ENCODE data around the gene MGMT. TPM values are rescaled to one million over a fixed set of nuclear protein-coding genes. Genes with fewer than 3 reads are reported as not detected.

The MGMT gene
- total RNA-seq, 2 experiments from 2014 or later = 15.4 to 16.7 TPM

DNA sequence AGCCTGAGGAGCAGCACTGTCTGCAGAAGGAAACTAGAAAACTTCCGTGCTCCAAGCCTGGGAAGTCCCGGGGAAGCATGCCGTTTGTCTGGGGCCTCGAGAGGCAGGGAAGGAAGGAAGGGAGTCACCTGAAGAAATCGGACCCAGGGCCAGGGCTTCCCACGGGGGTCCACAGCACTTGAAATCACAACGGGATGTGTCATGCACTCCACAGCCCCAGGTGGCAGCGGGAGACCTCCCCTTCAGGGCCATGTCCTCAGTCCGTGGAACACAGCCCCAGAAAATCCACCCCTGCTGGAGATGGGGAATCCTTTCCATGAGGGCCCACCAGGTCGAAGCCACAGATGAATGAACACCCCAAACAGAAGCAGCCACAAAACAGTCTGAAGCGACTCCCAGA lies 239.5 kb downstream of the MGMT start:
- Mint-ChIP-seq H3K4me3 (no peak overlapping the region), H3K27me3 (no peaks in the 10 kb centered on the region), H3K27ac (no peak overlapping the region), H3K4me1 (no peaks in the 10 kb centered on the region), H3K36me3 (ENCODE audit: low read depth) (no peaks in the 10 kb centered on the region), H3K9me3 (no peaks in the 10 kb centered on the region)
- POLR2A ChIA-PET = no interaction called here
- no peak for DNase-seq
- CTCF ChIA-PET = no interaction called here

DNA sequence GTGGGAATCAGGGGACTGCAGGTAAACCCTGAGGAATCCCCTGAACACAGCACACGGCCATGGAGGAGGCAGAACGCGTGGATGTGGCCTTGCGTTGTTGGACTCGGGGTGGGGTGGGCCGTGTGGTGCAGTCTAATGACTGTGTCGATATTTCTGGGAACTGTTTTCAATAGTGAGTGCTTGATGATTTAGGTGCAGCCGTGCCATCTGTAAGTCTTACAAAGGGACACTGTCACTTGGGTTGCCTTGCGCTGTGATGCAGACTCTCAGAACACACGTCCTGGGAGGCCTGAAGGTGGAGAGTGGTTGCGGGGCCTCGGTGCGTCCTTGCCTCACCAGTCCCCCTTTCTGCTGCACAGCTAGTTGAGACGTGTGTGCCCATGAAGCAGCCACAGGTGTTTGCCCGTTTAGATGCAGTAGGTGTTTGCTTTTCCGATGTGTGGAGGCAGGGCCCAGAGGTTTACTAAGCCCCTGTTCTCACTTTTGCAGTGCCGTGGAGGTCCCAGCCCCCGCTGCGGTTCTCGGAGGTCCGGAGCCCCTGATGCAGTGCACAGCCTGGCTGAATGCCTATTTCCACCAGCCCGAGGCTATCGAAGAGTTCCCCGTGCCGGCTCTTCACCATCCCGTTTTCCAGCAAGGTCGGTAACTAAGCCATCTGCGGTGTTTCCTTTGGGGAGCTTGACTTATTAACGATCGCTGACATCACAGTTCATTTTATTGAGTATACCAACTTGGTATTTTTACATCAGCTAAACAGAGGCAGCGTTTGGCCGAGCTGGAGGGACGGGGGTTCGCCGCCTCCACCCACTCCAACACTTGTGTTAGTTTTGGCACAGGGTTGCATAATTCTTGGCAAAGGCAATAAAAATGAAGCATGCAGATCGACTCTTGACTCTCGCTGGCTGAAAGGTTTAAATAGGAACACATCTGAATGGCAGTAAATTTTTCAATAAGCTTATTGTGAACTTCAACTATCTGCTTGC lies 240.7 kb downstream of the MGMT start:
- POLR2A ChIA-PET = no interaction called here
- Mint-ChIP-seq H3K4me1 (no peaks in the 10 kb centered on the region), H3K9me3 (no peaks in the 10 kb centered on the region), H3K36me3 (ENCODE audit: low read depth) (no peaks in the 10 kb centered on the region), H3K27me3 (no peaks in the 10 kb centered on the region), H3K4me3 (no peak overlapping the region), H3K27ac (no peak overlapping the region)
- CTCF ChIA-PET = no interaction called here
- no peak for DNase-seq

DNA sequence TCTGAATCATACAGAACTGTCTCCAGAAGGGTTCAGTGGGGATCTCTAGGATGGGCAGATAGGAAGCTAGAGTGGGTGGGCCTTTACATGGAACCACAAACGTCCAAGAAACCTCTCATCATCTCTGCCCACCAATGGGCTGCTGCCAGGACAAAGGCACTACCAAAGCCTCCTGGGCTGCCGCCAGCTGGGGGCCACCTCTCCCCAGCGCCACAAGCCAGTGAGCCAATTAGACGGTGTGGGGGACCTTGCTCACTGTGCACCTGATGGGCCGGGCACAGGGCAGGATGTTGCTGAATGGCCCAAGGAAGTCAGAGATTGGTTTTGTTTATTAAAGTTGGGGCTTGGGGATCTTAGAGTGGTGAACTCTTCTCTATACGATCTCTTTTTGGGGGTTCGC lies 242.1 kb downstream of the MGMT start:
- ChIA-PET CTCF (no interaction called here), POLR2A (no interaction called here)
- H3K27me3 Mint-ChIP-seq = no peaks in the 10 kb centered on the region
- no peak overlapping the region for H3K27ac Mint-ChIP-seq
- H3K4me1 Mint-ChIP-seq = no peaks in the 10 kb centered on the region
- no peak overlapping the region for H3K4me3 Mint-ChIP-seq
- no peak for DNase-seq
- H3K9me3 Mint-ChIP-seq = no peaks in the 10 kb centered on the region
- H3K36me3 Mint-ChIP-seq (ENCODE audit: low read depth) = no peaks in the 10 kb centered on the region

DNA sequence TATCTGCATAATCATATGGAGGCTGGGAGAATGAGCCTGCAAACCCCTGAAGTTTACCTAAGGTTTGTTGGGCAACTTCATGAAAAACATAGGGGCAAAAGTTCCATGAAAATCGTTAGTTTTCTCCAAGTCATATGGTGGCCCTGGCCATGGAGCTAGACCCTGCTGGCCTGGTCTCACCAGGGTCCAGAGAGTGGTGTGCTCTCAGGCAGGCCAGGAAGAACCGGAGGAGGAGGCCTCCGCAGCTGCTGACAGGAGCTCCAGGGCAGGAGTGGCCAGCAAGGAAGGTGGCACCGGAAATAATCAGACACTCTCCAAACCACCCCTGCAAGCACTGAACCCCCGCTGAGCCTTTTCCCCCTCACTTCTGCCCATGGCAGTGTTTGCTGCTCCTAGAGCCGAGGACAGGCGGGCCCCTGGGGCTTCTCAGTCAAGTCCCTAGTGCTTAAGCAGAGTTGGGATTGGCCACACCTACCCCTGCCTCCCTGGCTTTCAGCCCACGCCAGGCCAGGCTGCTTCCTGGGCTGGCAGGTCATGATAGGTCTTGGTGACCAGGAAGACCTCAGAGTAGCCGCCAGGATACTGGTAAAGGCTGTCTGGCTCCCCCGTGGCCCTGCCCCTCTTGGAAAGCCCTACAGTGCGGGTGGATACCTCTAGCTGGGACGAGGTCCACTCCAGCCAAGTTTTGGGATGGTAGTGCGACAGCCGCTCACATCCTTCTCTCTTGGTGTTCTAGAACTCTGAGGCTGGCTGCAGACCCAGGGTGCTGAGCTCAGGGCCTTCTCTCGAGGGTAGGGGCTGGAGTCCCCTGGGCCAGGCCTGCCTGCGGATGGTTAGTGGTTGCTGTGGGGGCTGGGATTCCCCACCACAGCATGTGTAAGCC lies 242.8 kb downstream of the MGMT start:
- Mint-ChIP-seq H3K27ac (no peak overlapping the region), H3K4me1 (no peaks in the 10 kb centered on the region), H3K36me3 (ENCODE audit: low read depth) (no peaks in the 10 kb centered on the region), H3K27me3 (no peaks in the 10 kb centered on the region), H3K4me3 (no peak overlapping the region), H3K9me3 (no peaks in the 10 kb centered on the region)
- DNase-seq = no peak
- ChIA-PET POLR2A (no interaction called here), CTCF (no interaction called here)

DNA sequence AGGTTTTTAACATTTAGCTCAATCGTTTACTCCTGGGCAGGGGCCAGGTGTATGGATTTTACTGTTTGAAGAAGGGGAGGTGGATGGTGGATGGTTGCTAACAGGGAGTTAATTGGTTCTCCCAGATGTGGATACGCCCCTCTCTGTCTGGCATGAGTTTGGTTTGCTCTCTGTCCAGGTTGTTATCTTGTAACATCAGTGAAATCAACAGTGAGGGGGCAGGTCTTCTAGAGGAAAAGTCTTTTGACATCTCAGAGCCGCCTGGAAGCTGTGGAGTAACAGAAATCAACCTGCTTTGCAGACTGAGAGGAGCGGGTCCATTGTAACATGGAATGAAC lies 243.4 kb downstream of the MGMT start:
- H3K27me3 Mint-ChIP-seq = no peaks in the 10 kb centered on the region
- no peaks in the 10 kb centered on the region for H3K4me1 Mint-ChIP-seq
- no peak overlapping the region for H3K27ac Mint-ChIP-seq
- no peaks in the 10 kb centered on the region for H3K36me3 Mint-ChIP-seq (ENCODE audit: low read depth)
- no peak overlapping the region for H3K4me3 Mint-ChIP-seq
- ChIA-PET POLR2A (no interaction called here), CTCF (no interaction called here)
- no peaks in the 10 kb centered on the region for H3K9me3 Mint-ChIP-seq
- no peak for DNase-seq

DNA sequence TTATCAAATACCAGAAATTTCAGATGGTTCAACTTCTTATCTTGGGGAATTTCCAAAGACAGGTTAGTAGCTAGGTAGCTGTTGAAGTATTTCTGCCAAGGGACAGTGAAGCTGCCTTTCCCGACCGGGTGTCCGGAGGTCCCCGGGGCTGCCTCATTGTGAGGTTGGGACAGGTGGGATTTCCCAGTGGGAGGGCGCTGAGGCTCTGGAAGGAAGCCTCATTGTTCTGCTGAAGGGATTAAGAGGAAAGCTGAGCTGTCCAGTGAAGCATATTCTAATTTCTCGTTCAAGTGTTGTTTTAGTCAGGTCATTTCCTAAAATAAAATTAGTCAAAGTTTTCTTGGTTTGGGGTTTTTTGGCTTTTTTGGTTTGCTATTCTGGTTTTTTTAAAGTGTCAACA lies 244.2 kb downstream of the MGMT start:
- ChIA-PET CTCF (no interaction called here), POLR2A (no interaction called here)
- no peak overlapping the region for H3K27ac Mint-ChIP-seq
- DNase-seq = no peak
- H3K36me3 Mint-ChIP-seq (ENCODE audit: low read depth) = no peaks in the 10 kb centered on the region
- no peaks in the 10 kb centered on the region for H3K27me3 Mint-ChIP-seq
- no peaks in the 10 kb centered on the region for H3K9me3 Mint-ChIP-seq
- no peak overlapping the region for H3K4me3 Mint-ChIP-seq
- H3K4me1 Mint-ChIP-seq = no peaks in the 10 kb centered on the region

DNA sequence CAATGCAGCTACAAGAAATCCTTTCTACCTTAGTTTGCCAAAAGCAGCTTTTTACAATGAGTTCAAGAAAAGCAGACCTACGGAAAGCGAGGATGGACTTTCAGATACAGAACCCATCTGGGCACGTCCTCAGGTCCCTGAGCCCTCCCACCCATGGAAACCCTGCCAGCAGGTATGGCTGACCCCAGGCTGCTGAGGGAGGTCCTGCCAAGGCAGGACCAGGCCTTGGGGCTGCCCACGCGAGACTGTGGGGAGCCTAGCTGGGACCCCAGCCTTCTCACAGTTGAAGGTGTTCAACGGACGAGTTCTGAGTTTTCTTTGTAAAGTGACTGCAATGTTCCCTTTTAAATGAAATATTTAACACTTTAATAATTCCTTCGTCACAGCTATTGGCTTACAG lies 245.0 kb downstream of the MGMT start:
- POLR2A ChIA-PET = no interaction called here
- H3K4me1 Mint-ChIP-seq = no peaks in the 10 kb centered on the region
- CTCF ChIA-PET = no interaction called here
- H3K27me3 Mint-ChIP-seq = no peaks in the 10 kb centered on the region
- H3K9me3 Mint-ChIP-seq = no peaks in the 10 kb centered on the region
- no peak for DNase-seq
- no peak overlapping the region for H3K27ac Mint-ChIP-seq
- H3K4me3 Mint-ChIP-seq = no peak overlapping the region
- H3K36me3 Mint-ChIP-seq (ENCODE audit: low read depth) = no peaks in the 10 kb centered on the region

DNA sequence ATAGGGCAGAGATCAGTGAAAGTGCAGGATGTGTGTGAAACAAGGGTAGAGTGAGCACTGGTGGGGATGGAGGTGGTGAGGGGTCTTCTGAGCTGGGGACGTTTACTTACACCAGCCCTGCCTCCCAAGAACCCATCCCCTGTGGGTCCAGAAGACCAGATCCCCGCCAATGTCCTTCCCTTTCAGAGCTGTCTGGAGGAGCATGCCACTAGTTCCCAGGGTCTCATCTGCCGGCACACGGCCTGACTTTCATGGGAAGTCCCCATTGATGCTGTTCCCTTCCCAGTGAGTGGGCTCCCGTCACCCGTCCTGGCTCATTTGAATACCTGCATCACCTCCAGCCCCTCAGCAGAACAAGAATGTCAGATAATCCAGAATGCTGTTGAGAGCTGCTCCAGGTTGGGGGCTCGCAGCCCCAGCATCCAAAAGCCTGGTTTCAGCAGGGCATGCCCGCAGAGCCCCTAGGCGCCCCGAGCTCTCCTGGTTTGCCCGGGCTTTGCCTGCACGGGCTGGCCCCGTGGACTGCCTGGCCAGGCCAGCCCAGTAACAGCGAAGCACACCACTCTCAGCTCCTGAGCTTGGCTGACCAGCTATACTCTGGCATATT lies 246.7 kb downstream of the MGMT start:
- no peaks in the 10 kb centered on the region for H3K27me3 Mint-ChIP-seq
- no peak overlapping the region for H3K4me3 Mint-ChIP-seq
- peaks cover 3% of the 10 kb centered on the region for H3K9me3 Mint-ChIP-seq
- no peaks in the 10 kb centered on the region for H3K36me3 Mint-ChIP-seq (ENCODE audit: low read depth)
- no peaks in the 10 kb centered on the region for H3K4me1 Mint-ChIP-seq
- CTCF ChIA-PET = no interaction called here
- POLR2A ChIA-PET = no interaction called here
- no peak for DNase-seq
- no peak overlapping the region for H3K27ac Mint-ChIP-seq

DNA sequence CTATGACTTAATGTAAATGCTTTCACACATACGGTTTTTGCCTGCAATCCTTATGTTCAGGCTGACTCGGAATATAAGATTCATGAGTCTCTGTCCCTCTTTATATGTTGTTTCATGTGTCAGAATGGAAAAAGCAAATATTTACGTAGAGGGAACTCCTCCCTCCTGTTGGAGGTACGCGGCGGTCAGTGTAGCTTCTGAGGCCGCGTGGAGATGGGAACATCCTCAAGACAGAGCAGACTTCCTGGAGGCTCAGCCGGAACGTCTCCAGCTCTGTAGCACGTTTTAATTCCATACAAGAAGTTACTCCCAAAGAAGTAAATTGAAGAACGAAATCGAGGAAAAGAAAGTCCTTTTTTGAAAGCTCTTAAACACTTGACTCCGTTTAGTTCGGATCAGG lies 248.8 kb downstream of the MGMT start:
- CTCF ChIA-PET = no interaction called here
- Mint-ChIP-seq H3K36me3 (ENCODE audit: low read depth) (no peaks in the 10 kb centered on the region), H3K4me1 (no peaks in the 10 kb centered on the region), H3K4me3 (no peak overlapping the region), H3K9me3 (peaks cover 8% of the 10 kb centered on the region), H3K27me3 (no peaks in the 10 kb centered on the region), H3K27ac (no peak overlapping the region)
- DNase-seq = no peak
- POLR2A ChIA-PET = no interaction called here

DNA sequence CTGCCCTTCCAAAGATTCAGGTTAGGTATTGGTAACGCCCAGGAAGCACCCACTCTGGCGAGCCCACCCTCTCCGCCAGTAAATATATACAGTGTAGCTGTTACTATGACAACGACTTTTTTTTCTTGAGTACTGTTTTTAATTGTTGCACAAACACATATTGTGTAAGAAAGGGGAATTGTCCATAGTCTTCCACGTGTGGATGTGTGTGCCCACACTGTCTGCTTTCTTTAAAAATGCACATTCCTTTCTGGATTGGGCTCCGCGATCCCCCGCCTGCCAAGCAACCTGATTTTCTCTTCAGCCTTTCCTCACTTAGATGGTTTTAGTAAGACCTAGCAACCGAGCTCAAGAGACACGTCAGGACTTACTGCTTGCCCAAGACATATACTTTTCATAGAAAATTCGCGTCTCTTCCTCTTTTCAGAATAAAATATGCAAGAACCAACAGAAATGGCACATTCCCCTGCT lies 249.2 kb downstream of the MGMT start:
- no peak overlapping the region for H3K4me3 Mint-ChIP-seq
- peaks cover 10% of the 10 kb centered on the region for H3K9me3 Mint-ChIP-seq
- H3K36me3 Mint-ChIP-seq (ENCODE audit: low read depth) = no peaks in the 10 kb centered on the region
- no peak for DNase-seq
- CTCF ChIA-PET = no interaction called here
- H3K27me3 Mint-ChIP-seq = no peaks in the 10 kb centered on the region
- H3K4me1 Mint-ChIP-seq = no peaks in the 10 kb centered on the region
- POLR2A ChIA-PET = no interaction called here
- no peak overlapping the region for H3K27ac Mint-ChIP-seq

DNA sequence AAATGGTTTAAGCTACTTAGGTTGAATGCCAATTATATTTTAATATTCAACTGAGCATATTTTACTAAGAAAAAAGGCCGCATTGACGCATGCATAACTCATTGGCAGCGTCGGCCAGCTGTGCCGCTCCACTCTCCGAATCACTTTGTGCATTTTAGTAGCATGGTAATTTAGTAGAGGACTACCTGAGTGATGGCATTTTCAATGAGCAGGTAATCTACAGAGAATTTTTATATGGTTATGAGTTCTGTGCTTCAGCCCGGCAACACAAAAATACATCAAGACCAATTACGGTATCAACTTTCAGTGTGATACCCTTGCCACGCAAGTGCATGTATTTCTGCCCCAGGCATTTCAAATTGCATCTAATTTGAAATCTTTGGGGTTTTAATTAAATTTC lies 249.8 kb downstream of the MGMT start:
- Mint-ChIP-seq H3K4me1 (no peaks in the 10 kb centered on the region), H3K27ac (no peak overlapping the region), H3K9me3 (peaks cover 10% of the 10 kb centered on the region), H3K4me3 (no peak overlapping the region), H3K36me3 (ENCODE audit: low read depth) (no peaks in the 10 kb centered on the region), H3K27me3 (no peaks in the 10 kb centered on the region)
- POLR2A ChIA-PET = no interaction called here
- DNase-seq = no peak
- CTCF ChIA-PET = no interaction called here

DNA sequence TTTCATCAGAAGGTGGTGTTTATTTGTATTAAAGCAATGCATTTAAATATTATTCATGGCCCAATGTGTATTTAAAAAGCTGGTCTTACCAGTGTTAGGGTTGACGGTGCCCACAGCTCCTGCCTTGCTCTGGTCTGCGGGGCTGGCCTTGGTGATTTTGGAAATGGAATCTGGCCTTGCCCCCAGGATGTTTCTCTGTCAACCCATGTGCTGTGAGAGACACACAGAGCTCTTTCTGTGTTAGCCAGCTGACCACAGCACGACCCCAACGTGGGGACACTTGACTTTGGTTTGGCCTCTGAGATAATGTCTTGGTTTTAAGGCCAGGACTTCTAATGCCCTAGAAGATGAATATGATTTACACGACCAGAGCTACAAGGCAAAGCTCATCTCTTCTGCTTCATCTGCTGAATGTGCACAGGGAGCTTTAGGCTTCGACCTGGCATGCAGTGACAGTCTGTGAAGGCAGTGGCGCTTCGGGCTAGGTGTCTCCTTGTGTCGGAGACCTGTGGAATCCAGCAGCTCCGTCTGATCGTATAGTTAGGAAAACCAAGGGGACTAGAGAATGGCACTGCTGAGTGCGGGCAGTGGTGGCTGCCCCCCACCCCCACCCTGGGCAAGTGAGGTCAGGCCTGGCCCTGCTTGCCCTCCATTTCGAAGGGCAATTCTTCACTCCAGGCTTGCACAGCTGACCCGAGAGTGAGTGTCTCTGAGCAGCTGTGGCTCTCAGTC lies 250.9 kb downstream of the MGMT start:
- ChIA-PET POLR2A (no interaction called here), CTCF (no interaction called here)
- DNase-seq = no peak
- H3K27ac Mint-ChIP-seq = no peak overlapping the region
- H3K27me3 Mint-ChIP-seq = no peaks in the 10 kb centered on the region
- H3K9me3 Mint-ChIP-seq = peaks cover 10% of the 10 kb centered on the region
- H3K4me3 Mint-ChIP-seq = no peak overlapping the region
- no peaks in the 10 kb centered on the region for H3K4me1 Mint-ChIP-seq
- H3K36me3 Mint-ChIP-seq (ENCODE audit: low read depth) = no peaks in the 10 kb centered on the region
